Measurements from ENCODE around the gene EPS15. TPM values are rescaled to one million over a fixed set of nuclear protein-coding genes. Genes with fewer than 3 reads are reported as not detected.

Gene EPS15
- total and polyA plus RNA-seq, 10 of the 15 experiments (the other 5 are each of a cell fraction or from before 2014, with no cell fraction given), result 24.7 to 87.8 (median 56.3) TPM

DNA sequence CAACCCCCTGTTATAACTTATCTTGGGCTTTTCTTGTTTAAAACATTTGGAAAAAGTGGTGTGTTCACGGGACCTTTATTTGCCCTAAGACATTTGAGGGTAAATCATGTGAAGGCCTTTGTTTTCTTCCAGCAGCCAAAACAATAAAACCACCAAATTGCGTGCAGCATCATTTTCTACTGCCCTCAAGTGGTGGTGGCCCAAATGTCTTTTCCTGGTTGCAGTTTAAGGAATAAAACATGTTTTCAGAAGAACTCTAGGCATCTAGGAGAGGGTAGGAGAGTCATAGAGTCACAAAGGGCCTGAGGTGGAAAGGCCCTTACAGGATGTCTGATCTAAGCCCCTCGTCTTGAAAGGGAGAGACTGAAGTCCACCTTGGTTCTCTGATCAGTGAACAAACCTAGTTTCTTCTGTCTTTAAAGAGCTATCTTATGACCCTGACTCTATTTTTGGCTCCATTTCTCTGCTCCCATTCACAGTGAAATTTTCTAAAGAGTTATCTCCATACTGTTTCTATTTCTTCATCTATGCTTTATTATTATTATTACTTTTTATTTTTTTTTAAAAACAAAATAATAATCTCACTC lies 16.0 kb upstream of the EPS15 start:
- Histone ChIP-seq H3K9ac (ENCODE audit: control insufficient read depth, insufficient read depth, low read length) (no peak overlapping the region), H3K79me2 (ENCODE audit: control insufficient read depth, insufficient read depth, low read length) (no peaks in the 10 kb centered on the region), H3K4me2 (ENCODE audit: control insufficient read depth, insufficient read depth) (no peak overlapping the region), H3K36me3 (ENCODE audit: control insufficient read depth in 2 of 2, insufficient read depth in 2 of 2, low read length in 1 of 2) (no peaks in the 10 kb centered on the region), H3K4me3 (no peak overlapping the region), H3K27ac (ENCODE audit: control insufficient read depth, insufficient read depth) (peak overlapping the region; percentile 27; the same call in 1 of the 2 replicates), H4K20me1 (ENCODE audit: control insufficient read depth, insufficient read depth) (no peaks in the 10 kb centered on the region), H3K27me3 (replicated peaks in 1 of 2; ENCODE audit: control insufficient read depth in 2 of 2, insufficient read depth in 2 of 2, low read length in 1 of 2) (no peaks in the 10 kb centered on the region), H2AFZ (ENCODE audit: control insufficient read depth, low read depth, low read length) (peak overlapping the region; percentile 39), H3K9me3 (replicated peaks; ENCODE audit: control insufficient read depth, insufficient read depth, low read length) (no peaks in the 10 kb centered on the region), H3K4me1 (ENCODE audit: control insufficient read depth, insufficient read depth, low read length) (peaks cover 11% of the 10 kb centered on the region)
- POLR2A ChIA-PET, result interaction anchor here (0.6 to 1.0 kb wide), 6 partner anchors 9 to 232 kb away, joined by 3 to 5 read pairs (median 3); no protein-coding TSS in a partner anchor
- CTCF ChIA-PET, result interaction anchor here (0.6 to 3.2 kb wide), 64 partner anchors 8 to 605 kb away, joined by 3 to 19 read pairs (median 4); no protein-coding TSS in a partner anchor
- intact Hi-C loops (cut with micrococcal nuclease; ENCODE audit: unreplicated experiment), result loop anchor here (2.0 to 5.0 kb wide), 3 partner anchors 34 to 238 kb away; no protein-coding TSS in a partner anchor
- FAIRE-seq (peak; percentile 93), ATAC-seq (peak; percentile 72), DNase-seq (ENCODE audit: low read depth, low spot score) (peak; percentile 54)
- in situ Hi-C loops (cut with MboI), result no loop called here
- no TSS peak for BruUV-seq (replicated peaks)
- 1% methylated on average over 3 of the region's 3 CpGs for WGBS (ENCODE audit: insufficient coverage, insufficient replicate concordance, low lambda C conversion rate, missing lambda C conversion rate)
- RAD21 ChIA-PET (ENCODE audit: unreplicated experiment), result interaction anchor here (0.6 to 2.7 kb wide), 35 partner anchors 9 to 660 kb away, joined by 3 to 21 read pairs (median 4); partner anchors contain the start of gene EPS15
- SMC1A ChIA-PET (ENCODE audit: uncharacterized antibody, unreplicated experiment), result interaction anchor here (0.6 to 3.6 kb wide), 38 partner anchors 8 to 344 kb away, joined by 3 to 34 read pairs (median 4); partner anchors contain the start of genes EPS15 and RNF11
- TF ChIP-seq ZNF24 (IDR thresholded peaks at IDR 0.05) (no peak), RELA (IDR thresholded peaks at IDR 0.05; ENCODE audit: borderline replicate concordance, partially characterized antibody) (no peak), RUNX3 (IDR thresholded peaks at IDR 0.05; ENCODE audit: low read length) (peak; percentile 90), PAX5 (IDR thresholded peaks at IDR 0.05; ENCODE audit: borderline replicate concordance, low read depth, low read length) (no peak)
- TF ChIP-seq, protein P1, sequence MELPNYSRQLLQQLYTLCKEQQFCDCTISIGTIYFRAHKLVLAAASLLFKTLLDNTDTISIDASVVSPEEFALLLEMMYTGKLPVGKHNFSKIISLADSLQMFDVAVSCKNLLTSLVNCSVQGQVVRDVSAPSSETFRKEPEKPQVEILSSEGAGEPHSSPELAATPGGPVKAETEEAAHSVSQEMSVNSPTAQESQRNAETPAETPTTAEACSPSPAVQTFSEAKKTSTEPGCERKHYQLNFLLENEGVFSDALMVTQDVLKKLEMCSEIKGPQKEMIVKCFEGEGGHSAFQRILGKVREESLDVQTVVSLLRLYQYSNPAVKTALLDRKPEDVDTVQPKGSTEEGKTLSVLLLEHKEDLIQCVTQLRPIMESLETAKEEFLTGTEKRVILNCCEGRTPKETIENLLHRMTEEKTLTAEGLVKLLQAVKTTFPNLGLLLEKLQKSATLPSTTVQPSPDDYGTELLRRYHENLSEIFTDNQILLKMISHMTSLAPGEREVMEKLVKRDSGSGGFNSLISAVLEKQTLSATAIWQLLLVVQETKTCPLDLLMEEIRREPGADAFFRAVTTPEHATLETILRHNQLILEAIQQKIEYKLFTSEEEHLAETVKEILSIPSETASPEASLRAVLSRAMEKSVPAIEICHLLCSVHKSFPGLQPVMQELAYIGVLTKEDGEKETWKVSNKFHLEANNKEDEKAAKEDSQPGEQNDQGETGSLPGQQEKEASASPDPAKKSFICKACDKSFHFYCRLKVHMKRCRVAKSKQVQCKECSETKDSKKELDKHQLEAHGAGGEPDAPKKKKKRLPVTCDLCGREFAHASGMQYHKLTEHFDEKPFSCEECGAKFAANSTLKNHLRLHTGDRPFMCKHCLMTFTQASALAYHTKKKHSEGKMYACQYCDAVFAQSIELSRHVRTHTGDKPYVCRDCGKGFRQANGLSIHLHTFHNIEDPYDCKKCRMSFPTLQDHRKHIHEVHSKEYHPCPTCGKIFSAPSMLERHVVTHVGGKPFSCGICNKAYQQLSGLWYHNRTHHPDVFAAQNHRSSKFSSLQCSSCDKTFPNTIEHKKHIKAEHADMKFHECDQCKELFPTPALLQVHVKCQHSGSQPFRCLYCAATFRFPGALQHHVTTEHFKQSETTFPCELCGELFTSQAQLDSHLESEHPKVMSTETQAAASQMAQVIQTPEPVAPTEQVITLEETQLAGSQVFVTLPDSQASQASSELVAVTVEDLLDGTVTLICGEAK (IDR thresholded peaks at IDR 0.05; ENCODE audit: borderline replicate concordance), result no peak; the same call in 1 of the 2 replicates
- TF ChIP-seq, protein P2, sequence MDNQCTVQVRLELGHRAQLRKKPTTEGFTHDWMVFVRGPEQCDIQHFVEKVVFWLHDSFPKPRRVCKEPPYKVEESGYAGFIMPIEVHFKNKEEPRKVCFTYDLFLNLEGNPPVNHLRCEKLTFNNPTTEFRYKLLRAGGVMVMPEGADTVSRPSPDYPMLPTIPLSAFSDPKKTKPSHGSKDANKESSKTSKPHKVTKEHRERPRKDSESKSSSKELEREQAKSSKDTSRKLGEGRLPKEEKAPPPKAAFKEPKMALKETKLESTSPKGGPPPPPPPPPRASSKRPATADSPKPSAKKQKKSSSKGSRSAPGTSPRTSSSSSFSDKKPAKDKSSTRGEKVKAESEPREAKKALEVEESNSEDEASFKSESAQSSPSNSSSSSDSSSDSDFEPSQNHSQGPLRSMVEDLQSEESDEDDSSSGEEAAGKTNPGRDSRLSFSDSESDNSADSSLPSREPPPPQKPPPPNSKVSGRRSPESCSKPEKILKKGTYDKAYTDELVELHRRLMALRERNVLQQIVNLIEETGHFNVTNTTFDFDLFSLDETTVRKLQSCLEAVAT (IDR thresholded peaks at IDR 0.05), result no peak
- TF ChIP-seq, protein P3, sequence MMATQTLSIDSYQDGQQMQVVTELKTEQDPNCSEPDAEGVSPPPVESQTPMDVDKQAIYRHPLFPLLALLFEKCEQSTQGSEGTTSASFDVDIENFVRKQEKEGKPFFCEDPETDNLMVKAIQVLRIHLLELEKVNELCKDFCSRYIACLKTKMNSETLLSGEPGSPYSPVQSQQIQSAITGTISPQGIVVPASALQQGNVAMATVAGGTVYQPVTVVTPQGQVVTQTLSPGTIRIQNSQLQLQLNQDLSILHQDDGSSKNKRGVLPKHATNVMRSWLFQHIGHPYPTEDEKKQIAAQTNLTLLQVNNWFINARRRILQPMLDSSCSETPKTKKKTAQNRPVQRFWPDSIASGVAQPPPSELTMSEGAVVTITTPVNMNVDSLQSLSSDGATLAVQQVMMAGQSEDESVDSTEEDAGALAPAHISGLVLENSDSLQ (IDR thresholded peaks at IDR 0.05), result no peak
- TF ChIP-seq, protein P4, sequence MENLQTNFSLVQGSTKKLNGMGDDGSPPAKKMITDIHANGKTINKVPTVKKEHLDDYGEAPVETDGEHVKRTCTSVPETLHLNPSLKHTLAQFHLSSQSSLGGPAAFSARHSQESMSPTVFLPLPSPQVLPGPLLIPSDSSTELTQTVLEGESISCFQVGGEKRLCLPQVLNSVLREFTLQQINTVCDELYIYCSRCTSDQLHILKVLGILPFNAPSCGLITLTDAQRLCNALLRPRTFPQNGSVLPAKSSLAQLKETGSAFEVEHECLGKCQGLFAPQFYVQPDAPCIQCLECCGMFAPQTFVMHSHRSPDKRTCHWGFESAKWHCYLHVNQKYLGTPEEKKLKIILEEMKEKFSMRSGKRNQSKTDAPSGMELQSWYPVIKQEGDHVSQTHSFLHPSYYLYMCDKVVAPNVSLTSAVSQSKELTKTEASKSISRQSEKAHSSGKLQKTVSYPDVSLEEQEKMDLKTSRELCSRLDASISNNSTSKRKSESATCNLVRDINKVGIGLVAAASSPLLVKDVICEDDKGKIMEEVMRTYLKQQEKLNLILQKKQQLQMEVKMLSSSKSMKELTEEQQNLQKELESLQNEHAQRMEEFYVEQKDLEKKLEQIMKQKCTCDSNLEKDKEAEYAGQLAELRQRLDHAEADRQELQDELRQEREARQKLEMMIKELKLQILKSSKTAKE (IDR thresholded peaks at IDR 0.05; ENCODE audit: low read depth, poor library complexity, severe bottlenecking), result no peak
- TF ChIP-seq, protein P5, sequence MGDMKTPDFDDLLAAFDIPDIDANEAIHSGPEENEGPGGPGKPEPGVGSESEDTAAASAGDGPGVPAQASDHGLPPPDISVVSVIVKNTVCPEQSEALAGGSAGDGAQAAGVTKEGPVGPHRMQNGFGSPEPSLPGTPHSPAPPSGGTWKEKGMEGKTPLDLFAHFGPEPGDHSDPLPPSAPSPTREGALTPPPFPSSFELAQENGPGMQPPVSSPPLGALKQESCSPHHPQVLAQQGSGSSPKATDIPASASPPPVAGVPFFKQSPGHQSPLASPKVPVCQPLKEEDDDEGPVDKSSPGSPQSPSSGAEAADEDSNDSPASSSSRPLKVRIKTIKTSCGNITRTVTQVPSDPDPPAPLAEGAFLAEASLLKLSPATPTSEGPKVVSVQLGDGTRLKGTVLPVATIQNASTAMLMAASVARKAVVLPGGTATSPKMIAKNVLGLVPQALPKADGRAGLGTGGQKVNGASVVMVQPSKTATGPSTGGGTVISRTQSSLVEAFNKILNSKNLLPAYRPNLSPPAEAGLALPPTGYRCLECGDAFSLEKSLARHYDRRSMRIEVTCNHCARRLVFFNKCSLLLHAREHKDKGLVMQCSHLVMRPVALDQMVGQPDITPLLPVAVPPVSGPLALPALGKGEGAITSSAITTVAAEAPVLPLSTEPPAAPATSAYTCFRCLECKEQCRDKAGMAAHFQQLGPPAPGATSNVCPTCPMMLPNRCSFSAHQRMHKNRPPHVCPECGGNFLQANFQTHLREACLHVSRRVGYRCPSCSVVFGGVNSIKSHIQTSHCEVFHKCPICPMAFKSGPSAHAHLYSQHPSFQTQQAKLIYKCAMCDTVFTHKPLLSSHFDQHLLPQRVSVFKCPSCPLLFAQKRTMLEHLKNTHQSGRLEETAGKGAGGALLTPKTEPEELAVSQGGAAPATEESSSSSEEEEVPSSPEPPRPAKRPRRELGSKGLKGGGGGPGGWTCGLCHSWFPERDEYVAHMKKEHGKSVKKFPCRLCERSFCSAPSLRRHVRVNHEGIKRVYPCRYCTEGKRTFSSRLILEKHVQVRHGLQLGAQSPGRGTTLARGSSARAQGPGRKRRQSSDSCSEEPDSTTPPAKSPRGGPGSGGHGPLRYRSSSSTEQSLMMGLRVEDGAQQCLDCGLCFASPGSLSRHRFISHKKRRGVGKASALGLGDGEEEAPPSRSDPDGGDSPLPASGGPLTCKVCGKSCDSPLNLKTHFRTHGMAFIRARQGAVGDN (IDR thresholded peaks at IDR 0.05), result no peak
